Stimulated activated naive B cell treated with anti-CD40 and anti-IgM and Interleukin-4, amounts not matched to agents 10 μg/mL and 1 μg/mL and 100 μg/mL, for 72 hours (primary cell): Measurements from ENCODE around the gene KCND3.

Experiments
- ATAC-seq, 2 donors: fragments of 150-1000 bp; cut with Tn5 transposase; replicated peaks; 2 replicates each; pipeline ENCODE4 v1.10.0; 2021; ENCODE audit warnings: moderate library complexity in 1 of 2
- DNase-seq: peaks from one replicate; pipeline ENCODE4 v3.0.0; 2021
- H3K27ac Mint-ChIP-seq: one replicate; pipeline ENCODE4 v1.8.0; 2022; ENCODE audit warnings: mild to moderate bottlenecking, mixed read lengths
- H3K27me3 Mint-ChIP-seq, 2 donors: one replicate each; pipeline ENCODE4 v1.8.0; 2022; ENCODE audit warnings: mixed read lengths in 2 of 2
- H3K36me3 Mint-ChIP-seq, 2 donors: one replicate each; pipeline ENCODE4 v1.8.0; 2022; ENCODE audit warnings: mixed read lengths in 2 of 2, mild to moderate bottlenecking in 1 of 2
- H3K4me1 Mint-ChIP-seq, 2 donors: one replicate each; pipeline ENCODE4 v1.8.0; 2022; ENCODE audit warnings: mixed read lengths in 2 of 2, mild to moderate bottlenecking in 1 of 2
- H3K4me3 Mint-ChIP-seq, 2 donors: one replicate each; pipeline ENCODE4 v1.8.0; 2022; ENCODE audit warnings: mild to moderate bottlenecking in 2 of 2, mixed read lengths in 2 of 2, moderate library complexity in 1 of 2
- H3K9me3 Mint-ChIP-seq, 2 donors: one replicate each; pipeline ENCODE4 v1.8.0; 2022; ENCODE audit warnings: mixed read lengths in 2 of 2, mild to moderate bottlenecking in 1 of 2

KCND3 gene

GRCh38 chr1:111735321-111735720 lies 254.1 kb downstream of the KCND3 start:
- DNase-seq (no peak), ATAC-seq (no peak)
- peaks cover 8 to 14% of the 10 kb centered on the region in 2 donors for H3K27me3 Mint-ChIP-seq
- H3K9me3 Mint-ChIP-seq, result no peaks in the 10 kb centered on the region
- peaks cover 22 to 28% of the 10 kb centered on the region in 2 donors for H3K4me1 Mint-ChIP-seq
- H3K27ac Mint-ChIP-seq, result no peak overlapping the region
- H3K36me3 Mint-ChIP-seq, result peaks cover 0 to 8% of the 10 kb centered on the region in 2 donors
- no peak overlapping the region for H3K4me3 Mint-ChIP-seq

DNA sequence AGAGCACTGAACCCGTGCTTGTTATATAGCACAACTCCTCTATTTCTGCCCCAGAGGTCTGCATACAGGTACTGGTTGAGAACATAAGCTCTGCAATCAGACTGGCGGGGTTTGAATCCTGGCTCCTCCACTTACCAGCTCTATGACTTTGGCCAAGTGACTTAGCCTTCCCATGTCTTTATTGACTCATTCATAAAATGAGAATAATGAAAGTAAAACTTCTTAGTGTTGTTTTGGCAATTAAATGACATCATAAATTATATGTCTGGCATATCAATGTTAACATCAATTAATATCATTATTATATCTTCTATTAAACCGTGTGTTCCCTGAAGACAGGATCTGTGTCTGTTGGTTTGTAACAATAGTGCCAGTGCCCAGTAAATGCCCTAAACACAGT lies 254.6 kb downstream of the KCND3 start:
- no peak overlapping the region for H3K27ac Mint-ChIP-seq
- no peaks in the 10 kb centered on the region for H3K9me3 Mint-ChIP-seq
- H3K27me3 Mint-ChIP-seq, result peaks cover 6 to 10% of the 10 kb centered on the region in 2 donors
- peaks cover 19 to 23% of the 10 kb centered on the region in 2 donors for H3K4me1 Mint-ChIP-seq
- ATAC-seq (no peak), DNase-seq (no peak)
- no peak overlapping the region for H3K4me3 Mint-ChIP-seq
- H3K36me3 Mint-ChIP-seq, result peaks cover 0 to 11% of the 10 kb centered on the region in 2 donors

DNA sequence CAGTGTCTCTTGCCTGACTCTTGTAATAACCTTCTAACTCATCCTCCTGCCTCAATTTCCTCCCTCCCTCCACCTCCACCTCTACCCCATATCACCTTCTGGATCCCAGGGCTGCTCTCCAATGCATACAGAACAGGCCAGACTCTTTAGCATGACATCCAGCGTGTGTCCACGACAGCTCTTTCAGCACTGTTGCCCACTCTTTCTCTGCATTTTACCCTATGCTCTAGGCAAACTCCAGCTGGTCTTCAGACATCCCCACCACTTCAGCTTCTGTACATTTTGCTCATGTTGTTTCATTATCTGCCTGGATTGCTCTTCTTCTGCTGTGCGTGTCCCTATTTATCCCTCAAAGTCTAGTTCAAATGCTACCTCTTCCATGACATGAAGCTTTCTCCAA lies 255.0 kb downstream of the KCND3 start:
- DNase-seq (no peak), ATAC-seq (no peak)
- Mint-ChIP-seq H3K27ac (no peak overlapping the region), H3K9me3 (no peaks in the 10 kb centered on the region), H3K36me3 (peaks cover 0 to 11% of the 10 kb centered on the region in 2 donors), H3K4me1 (peaks cover 18 to 20% of the 10 kb centered on the region in 2 donors), H3K4me3 (no peak overlapping the region), H3K27me3 (peaks cover 4 to 7% of the 10 kb centered on the region in 2 donors)

GRCh38 chr1:111733992-111734341 lies 255.5 kb downstream of the KCND3 start:
- ATAC-seq, result no peak
- Mint-ChIP-seq H3K4me3 (no peak overlapping the region), H3K27me3 (peaks cover 4 to 7% of the 10 kb centered on the region in 2 donors), H3K4me1 (peaks cover 16 to 18% of the 10 kb centered on the region in 2 donors), H3K36me3 (peaks cover 0 to 11% of the 10 kb centered on the region in 2 donors), H3K9me3 (no peaks in the 10 kb centered on the region), H3K27ac (no peak overlapping the region)
- DNase-seq, result no peak

GRCh38 chr1:111733183-111733991 lies 256.1 kb downstream of the KCND3 start:
- DNase-seq, result no peak
- ATAC-seq, result peak; percentile 49 to 58
- peaks cover 0 to 11% of the 10 kb centered on the region in 2 donors for H3K36me3 Mint-ChIP-seq

GRCh38 chr1:111732718-111733117 lies 256.8 kb downstream of the KCND3 start:
- no peak overlapping the region for H3K4me3 Mint-ChIP-seq
- no peaks in the 10 kb centered on the region for H3K9me3 Mint-ChIP-seq
- H3K4me1 Mint-ChIP-seq, result peaks cover 5 to 11% of the 10 kb centered on the region in 2 donors
- no peak for DNase-seq
- no peak for ATAC-seq
- no peak overlapping the region for H3K27ac Mint-ChIP-seq
- H3K36me3 Mint-ChIP-seq, result peaks cover 0 to 15% of the 10 kb centered on the region in 2 donors
- peaks cover 0 to 3% of the 10 kb centered on the region in 2 donors for H3K27me3 Mint-ChIP-seq

More at GRCh38 chr1:111733183-111733991, 256.1 kb downstream of the KCND3 start:
- H3K27me3 Mint-ChIP-seq, result peaks cover 0 to 7% of the 10 kb centered on the region in 2 donors
- H3K9me3 Mint-ChIP-seq, result no peaks in the 10 kb centered on the region
- peaks cover 11 to 14% of the 10 kb centered on the region in 2 donors for H3K4me1 Mint-ChIP-seq
- H3K27ac Mint-ChIP-seq, result peak overlapping the region; percentile 79
- no peak overlapping the region for H3K4me3 Mint-ChIP-seq

DNA sequence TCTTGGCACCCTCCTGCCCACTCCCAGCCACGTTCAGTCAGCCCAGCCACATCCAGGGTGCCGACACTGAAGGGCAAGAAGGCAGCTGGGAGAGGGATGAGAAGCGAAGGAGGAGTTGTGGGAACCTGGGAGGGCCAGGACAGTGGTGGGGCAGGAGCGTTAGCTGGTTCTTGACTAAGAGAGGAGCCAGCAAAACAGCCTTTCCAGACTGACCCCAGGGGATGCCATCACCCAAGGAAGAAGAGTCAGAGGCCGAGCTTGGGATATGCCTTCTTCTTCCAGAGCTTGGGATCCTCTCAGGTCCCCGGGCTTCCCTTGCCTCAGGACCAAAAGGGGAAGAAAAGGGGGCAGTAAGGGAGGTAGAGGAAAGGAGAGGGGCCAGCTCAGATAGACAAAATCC lies 257.5 kb downstream of the KCND3 start:
- Mint-ChIP-seq H3K36me3 (peaks cover 3 to 20% of the 10 kb centered on the region in 2 donors), H3K9me3 (no peaks in the 10 kb centered on the region), H3K4me3 (no peak overlapping the region), H3K4me1 (peaks cover 0 to 8% of the 10 kb centered on the region in 2 donors), H3K27ac (no peak overlapping the region), H3K27me3 (no peaks in the 10 kb centered on the region)
- ATAC-seq, result no peak
- DNase-seq, result no peak

GRCh38 chr1:111730706-111731105 lies 258.8 kb downstream of the KCND3 start:
- H3K36me3 Mint-ChIP-seq, result peaks cover 3 to 20% of the 10 kb centered on the region in 2 donors
- no peaks in the 10 kb centered on the region for H3K27me3 Mint-ChIP-seq
- DNase-seq (no peak), ATAC-seq (no peak)
- H3K9me3 Mint-ChIP-seq, result no peaks in the 10 kb centered on the region
- no peak overlapping the region for H3K27ac Mint-ChIP-seq
- H3K4me1 Mint-ChIP-seq, result peaks cover 0 to 8% of the 10 kb centered on the region in 2 donors
- no peak overlapping the region for H3K4me3 Mint-ChIP-seq

- DNase-seq, result no peak
- Mint-ChIP-seq H3K9me3 (no peaks in the 10 kb centered on the region), H3K27ac (no peak overlapping the region), H3K4me3 (no peak overlapping the region), H3K4me1 (peaks cover 0 to 8% of the 10 kb centered on the region in 2 donors), H3K36me3 (peaks cover 3 to 23% of the 10 kb centered on the region in 2 donors), H3K27me3 (no peaks in the 10 kb centered on the region)
- ATAC-seq, result no peak
Observed at GRCh38 chr1:111729946-111730681, 259.4 kb downstream of the KCND3 start.

DNA sequence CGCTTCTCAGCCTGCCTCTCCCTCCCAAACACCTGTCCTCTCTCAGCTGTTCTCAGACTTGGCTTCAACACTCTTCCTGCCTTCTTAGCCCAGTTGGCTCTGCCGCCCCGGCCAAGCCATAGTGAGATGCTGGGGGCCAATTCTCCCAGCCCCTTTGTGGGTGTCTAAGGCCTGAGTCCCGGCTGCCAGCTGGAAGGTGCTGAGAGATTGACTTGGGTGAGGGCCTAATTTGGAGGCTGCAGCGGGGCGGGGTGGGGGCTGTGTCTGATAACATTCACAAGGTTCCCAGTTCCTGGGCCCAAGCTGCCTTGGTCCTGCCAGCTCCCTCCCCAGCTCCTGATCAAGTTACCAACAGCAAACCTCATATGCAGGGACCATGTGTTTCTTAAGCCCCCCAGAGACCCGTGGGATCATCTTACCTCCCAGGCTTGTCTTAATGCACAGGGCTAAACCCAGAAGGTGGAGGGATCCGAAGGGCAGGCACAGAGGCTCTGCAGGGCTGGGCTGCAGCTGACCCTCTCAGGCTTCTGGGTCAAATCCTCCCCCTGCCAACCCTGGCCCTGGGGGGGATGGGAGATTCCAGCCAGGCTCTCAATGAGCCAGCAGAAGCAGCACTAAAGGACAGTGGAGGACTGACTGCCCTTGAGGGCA lies 260.1 kb downstream of the KCND3 start:
- ATAC-seq (no peak), DNase-seq (no peak)
- Mint-ChIP-seq H3K27me3 (no peaks in the 10 kb centered on the region), H3K4me1 (peaks cover 0 to 8% of the 10 kb centered on the region in 2 donors), H3K27ac (no peak overlapping the region), H3K36me3 (peaks cover 3 to 23% of the 10 kb centered on the region in 2 donors), H3K4me3 (no peak overlapping the region), H3K9me3 (no peaks in the 10 kb centered on the region)

- H3K27me3 Mint-ChIP-seq, result no peaks in the 10 kb centered on the region
- no peak for DNase-seq
Observed at GRCh38 chr1:111727056-111727455, 262.4 kb downstream of the KCND3 start.

GRCh38 chr1:111725192-111725591 lies 264.3 kb downstream of the KCND3 start:
- Mint-ChIP-seq H3K4me3 (no peak overlapping the region), H3K27ac (peak overlapping the region; percentile 15), H3K36me3 (peaks cover 6 to 34% of the 10 kb centered on the region in 2 donors), H3K27me3 (no peaks in the 10 kb centered on the region), H3K9me3 (no peaks in the 10 kb centered on the region), H3K4me1 (peaks cover 21 to 31% of the 10 kb centered on the region in 2 donors)
- no peak for DNase-seq
- no peak for ATAC-seq

More at GRCh38 chr1:111727056-111727455, 262.4 kb downstream of the KCND3 start:
- Mint-ChIP-seq H3K4me1 (peaks cover 10 to 14% of the 10 kb centered on the region in 2 donors), H3K4me3 (no peak overlapping the region), H3K27ac (no peak overlapping the region), H3K9me3 (no peaks in the 10 kb centered on the region), H3K36me3 (peaks cover 3 to 23% of the 10 kb centered on the region in 2 donors)
- no peak for ATAC-seq

- H3K9me3 Mint-ChIP-seq, result no peaks in the 10 kb centered on the region
Observed at GRCh38 chr1:111723871-111724270, 265.6 kb downstream of the KCND3 start.

GRCh38 chr1:111723091-111723806 lies 266.2 kb downstream of the KCND3 start:
- Mint-ChIP-seq H3K9me3 (no peaks in the 10 kb centered on the region), H3K27me3 (no peaks in the 10 kb centered on the region), H3K36me3 (peaks cover 6 to 45% of the 10 kb centered on the region in 2 donors), H3K4me3 (no peak overlapping the region), H3K4me1 (peaks cover 24 to 31% of the 10 kb centered on the region in 2 donors), H3K27ac (peak overlapping the region; percentile 49)
- no peak for DNase-seq
- no peak for ATAC-seq

More at GRCh38 chr1:111723871-111724270, 265.6 kb downstream of the KCND3 start:
- no peak overlapping the region for H3K27ac Mint-ChIP-seq
- no peak overlapping the region for H3K4me3 Mint-ChIP-seq
- DNase-seq (no peak), ATAC-seq (no peak)
- H3K36me3 Mint-ChIP-seq, result peaks cover 6 to 41% of the 10 kb centered on the region in 2 donors
- H3K4me1 Mint-ChIP-seq, result peaks cover 24 to 31% of the 10 kb centered on the region in 2 donors
- no peaks in the 10 kb centered on the region for H3K27me3 Mint-ChIP-seq
